GM13976 (cell line): ENCODE results near the gene SLC25A23.

Experiments used
- DNase-seq: peaks from one replicate; pipeline ENCODE4 v3.0.0; 2012; ENCODE audit warnings: low spot score
- in situ Hi-C: fragments of 300-500 bp; cut with MboI; formaldehyde crosslinking; loops from one replicate; pipeline ENCODE4 v1.12.0; 2022; ENCODE audit warnings: low sequenced_read_pairs, mixed read lengths, inconsistent platforms; ENCODE audit not compliant: unreplicated experiment
- TF ChIP-seq, protein P1 (sequence below): IDR thresholded peaks from 2 replicates; pipeline ENCODE4 v1.5.1; 2012; ENCODE audit warnings: borderline replicate concordance, mild to moderate bottlenecking; ENCODE audit not compliant: insufficient read depth; ENCODE audit errors: extremely low read depth, missing control alignments, control extremely low read depth

The SLC25A23 gene

DNA sequence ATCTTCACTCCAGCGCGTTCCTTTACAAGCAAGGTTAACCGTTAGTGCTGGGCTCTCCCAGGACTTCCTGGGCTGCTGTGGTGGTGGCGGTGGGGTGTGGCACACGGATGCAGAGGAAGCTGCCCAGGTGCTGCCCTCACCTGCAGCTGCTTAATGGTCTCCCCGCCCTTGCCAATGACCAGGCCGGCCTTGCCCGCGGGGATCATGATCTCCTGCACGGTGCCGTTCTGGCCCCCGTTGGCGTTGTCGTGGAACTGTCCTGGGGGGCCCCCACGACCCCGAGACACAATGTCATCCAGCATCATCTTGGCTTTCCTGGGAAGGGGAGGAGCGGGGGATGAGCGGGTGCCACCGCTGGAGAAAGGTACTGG, 41.0 kb downstream of the SLC25A23 start:
- in situ Hi-C loops: no loop called here
- TF ChIP-seq, protein P1, sequence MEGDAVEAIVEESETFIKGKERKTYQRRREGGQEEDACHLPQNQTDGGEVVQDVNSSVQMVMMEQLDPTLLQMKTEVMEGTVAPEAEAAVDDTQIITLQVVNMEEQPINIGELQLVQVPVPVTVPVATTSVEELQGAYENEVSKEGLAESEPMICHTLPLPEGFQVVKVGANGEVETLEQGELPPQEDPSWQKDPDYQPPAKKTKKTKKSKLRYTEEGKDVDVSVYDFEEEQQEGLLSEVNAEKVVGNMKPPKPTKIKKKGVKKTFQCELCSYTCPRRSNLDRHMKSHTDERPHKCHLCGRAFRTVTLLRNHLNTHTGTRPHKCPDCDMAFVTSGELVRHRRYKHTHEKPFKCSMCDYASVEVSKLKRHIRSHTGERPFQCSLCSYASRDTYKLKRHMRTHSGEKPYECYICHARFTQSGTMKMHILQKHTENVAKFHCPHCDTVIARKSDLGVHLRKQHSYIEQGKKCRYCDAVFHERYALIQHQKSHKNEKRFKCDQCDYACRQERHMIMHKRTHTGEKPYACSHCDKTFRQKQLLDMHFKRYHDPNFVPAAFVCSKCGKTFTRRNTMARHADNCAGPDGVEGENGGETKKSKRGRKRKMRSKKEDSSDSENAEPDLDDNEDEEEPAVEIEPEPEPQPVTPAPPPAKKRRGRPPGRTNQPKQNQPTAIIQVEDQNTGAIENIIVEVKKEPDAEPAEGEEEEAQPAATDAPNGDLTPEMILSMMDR: no peak
- no peak for DNase-seq

DNA sequence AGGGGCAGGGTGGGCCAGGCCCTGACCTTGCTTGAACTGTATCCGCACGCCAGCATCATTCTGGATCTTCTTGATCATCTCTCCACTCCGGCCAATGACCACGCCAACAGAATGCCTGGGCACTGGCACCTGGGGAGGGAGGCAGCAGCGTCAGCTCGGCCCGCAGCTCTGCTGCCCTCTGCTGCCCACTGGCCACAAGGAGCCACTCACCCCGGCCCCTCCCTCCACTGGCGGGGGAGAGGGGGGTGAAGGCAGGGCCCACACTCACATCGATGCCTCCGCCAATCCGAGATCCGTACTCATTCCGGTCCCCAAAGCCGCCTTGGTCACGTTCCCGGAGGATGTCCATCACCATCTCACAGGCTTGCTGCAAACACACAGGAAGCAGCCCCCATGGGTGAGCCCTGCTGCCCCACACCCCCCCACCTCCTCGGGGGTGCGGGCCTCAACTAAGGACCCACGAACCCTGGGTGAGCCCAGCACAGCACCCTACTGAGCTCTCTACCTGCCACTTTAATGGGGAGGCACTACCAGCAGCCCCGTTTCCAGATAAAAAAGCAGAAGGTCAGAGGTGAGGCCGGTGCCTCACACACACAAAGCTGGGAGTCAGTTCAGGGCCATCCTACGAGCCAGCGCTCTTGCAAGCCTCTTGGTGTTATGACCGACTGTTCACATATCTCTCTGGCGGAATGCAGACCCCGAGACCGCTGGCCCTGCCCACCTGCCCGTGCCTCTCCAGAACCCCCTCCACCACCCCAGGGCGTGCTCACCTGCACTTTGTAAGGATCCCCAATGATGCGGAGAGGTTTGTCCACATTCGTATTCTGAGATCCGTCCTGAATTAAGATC, 41.7 kb downstream of the SLC25A23 start:
- no peak for DNase-seq
- in situ Hi-C loops: no loop called here
- TF ChIP-seq, protein P1: no peak

DNA sequence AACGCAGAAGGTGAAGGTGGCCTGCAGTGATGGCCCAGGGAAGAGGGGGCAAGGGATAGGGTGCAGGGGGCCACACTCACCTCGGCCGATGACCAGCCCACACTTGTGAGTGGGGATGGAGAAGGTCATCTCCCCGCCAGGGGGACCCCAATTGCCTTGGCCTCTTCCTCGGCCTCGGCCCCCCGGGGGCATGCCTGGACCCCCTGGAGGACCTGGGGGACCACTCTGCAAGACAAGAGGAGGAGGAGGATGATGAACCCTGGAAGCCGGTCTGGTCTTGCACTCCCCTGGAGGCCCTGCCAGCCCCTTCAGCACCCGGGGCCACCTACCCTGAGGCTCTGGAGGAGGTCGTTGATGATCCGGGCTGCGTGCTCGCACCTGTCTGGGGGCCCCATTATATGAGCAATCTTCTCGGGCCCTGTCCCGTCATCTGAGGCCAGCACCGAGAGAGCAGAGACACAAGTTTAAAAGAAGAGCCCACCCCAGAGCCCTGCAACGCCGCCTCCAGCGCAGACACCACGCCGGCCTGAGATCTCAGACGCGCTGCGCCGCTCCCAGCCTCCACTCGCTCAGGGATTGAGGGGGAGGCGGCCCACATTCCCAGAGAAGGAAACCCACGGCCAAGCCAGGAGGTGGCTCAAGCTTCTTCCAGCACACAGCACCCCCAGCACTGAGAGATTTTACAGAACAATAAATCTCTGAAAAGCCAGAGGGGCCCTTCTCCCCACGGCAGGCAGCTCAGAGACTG, 42.8 kb downstream of the SLC25A23 start:
- TF ChIP-seq, protein P1: no peak
- no peak for DNase-seq
- in situ Hi-C loops: no loop called here

DNA sequence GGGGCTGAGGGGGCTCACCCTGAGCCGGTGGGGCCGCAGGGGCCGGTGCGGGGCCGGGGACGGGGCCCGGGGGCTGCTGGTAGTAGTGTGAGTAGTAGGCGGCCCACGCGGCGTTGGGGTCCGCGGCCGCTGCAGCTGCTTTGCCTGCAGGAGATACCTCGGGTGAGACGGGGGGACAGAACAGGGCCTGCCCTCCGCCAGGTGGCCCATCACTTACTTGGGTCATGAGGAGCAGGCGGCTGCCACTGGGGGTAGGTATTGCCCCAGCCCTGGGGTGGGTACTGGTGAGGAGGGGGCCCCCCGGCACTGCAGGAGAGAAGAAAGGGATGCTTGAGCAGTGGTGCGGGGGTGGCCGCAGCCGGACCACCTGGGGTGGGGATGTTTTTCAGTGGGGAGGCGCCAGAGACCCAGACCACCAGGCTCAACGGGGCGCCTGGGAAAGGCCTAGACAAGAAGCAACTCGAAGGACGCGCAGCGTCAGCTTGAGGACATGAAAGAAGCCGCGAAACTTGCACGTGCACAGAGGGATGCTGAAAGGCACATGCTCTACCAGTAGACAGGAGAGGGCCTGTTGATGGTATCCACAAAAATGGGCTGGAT, 43.9 kb downstream of the SLC25A23 start:
- TF ChIP-seq, protein P1: no peak
- no peak for DNase-seq
- in situ Hi-C loops: no loop called here

DNA sequence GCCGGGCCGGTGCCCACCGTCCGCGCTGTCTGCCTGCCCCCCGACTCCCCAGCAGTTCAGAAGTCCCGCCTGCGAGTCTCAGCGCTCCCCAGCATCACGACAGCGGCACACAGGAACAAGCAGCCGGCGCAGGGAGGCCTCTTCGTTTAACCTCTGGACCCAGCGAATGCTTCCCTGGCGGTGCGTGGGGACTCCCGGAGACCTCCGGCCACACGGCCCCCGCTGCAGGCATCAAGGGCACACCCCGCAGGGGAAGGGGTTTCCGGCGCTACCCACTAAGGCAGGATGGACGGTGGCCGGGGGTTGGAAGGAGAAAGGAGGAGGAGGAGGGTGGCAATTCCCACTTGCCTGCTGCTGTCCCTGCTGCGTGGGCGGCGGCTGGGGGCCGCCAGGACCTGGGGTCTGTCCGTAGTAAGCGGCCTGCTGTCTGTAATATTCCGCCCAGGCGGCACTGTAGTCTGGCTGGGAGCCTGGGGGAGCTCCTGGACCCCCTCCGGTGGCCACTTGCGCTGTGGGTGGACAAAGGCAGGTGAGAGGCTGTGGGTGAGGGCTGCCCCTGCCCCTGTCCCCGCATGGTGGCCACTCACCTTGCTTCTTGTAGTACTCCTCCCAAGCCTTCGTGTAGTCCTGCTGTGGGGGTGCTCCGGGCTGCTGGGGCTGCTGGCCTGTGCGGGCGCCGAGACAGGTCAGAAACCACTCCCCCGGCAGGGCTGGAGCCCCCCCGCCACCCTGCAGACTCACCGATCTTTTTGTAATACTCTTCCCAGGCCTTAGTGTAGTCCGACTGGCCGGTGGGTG, 44.6 kb downstream of the SLC25A23 start:
- DNase-seq: no peak
- TF ChIP-seq, protein P1: no peak
- in situ Hi-C loops: no loop called here
